CD4-positive, alpha-beta T cell treated with Interleukin-15 for 1 hour (primary cell): ENCODE data around the gene CLEC2D.

Experiments
- DNase-seq: peaks from one replicate; pipeline ENCODE4 v3.0.0-alpha.2; 2020

CLEC2D gene

DNA sequence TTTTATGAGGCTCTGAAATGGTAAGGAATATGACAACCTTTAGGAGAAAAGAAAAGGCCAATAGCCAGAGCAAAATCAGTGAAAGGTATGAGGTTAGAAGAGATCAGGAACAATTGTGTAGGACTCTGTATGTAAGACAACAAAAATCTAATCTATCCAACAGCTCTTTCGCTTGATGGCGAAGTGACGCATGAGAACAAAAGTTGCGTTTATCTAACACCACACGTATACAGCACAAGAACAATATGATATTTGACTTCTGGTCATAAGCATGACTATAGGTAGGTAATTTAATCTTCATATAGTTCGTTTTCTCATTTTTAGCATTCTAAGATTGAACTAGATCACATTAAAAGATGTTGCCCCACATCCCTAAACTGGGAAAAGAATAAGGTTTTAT is 61.9 kb downstream of the CLEC2D start:
- no peak for DNase-seq

GRCh38 chr12:9731797-9732196 is 62.3 kb downstream of the CLEC2D start:
- DNase-seq = no peak

DNA sequence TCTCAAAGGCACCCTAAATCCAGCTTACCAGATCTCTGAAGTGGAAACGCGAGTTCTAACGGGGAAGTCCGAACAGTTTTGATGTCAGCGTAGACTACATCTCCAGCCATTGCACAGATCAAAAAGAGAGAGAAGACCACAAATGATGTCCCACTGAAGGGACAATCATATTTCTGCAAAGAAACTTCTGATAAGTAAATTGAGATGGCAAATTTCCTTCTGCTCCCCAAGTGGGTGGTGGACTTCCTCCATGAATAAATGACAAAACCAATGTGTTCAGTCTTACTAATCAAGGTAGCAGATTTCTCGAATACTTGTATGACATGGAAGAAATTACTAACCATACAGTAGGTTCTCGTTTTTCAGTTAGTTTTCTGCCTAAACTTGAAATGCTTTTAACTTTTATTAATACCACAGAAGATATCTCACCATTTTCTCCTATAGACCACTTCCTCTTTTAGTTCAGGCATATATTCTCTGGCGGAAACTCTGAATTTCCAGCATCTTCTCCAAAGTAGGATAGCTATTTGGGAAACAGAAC is 63.5 kb downstream of the CLEC2D start, which contains the start of gene CLECL1:
CLECL1 (minus strand) TSS at position 177 of the 541 bp plus-strand sequence.
- no peak for DNase-seq

DNA sequence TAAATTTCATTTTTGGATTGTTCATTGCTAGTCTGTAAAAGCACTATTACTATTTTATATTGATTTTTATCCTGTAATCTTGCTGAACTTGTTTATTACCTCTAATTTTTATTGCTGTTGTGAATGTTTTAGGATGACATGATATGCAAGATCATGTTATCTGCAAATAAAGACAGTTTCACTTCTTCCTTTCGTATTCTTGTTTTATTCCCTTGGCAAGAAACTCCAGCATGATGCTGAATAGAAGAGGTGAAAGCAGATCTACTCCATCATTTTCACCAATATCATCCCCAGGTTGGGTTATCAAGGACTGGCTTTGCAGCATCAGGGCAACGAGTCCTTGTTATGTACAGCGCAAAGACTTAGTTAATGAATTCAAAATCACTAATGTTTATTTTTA is 66.1 kb downstream of the CLEC2D start:
- no peak for DNase-seq

DNA sequence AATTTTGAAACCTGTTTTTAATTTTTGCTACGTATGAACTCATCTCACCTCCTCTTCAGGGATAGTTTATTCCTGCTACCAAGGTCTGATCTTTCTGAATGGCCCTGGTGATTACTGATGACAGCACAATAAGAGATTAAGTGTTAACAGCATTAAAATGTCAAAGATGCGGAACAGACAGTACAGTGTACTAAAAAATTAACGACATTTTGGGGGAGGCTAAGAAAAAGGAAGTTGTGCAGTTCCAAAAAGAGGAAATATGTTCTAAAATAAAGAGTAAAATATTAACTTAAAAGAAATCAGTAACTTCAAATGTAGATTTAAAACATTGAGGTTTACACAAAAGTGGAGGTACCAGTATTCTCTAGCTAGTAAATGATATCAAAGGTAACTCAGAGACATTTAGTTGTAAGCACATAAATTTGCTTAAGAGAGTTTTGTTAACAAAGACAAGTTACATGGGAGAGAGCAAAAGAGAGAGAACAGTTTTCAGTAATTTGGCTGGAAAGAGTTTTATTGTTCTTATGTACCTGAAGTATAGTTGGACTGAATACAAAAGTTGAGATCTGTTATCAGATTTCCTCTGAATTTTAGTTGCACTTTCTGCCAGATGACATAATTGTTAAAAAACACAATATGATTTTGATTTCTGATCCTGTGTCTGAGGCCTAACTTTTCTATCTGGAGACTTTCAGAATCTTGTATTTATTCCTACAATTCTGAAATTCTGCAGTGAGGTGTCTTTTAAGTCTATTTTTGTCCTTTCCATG is 67.6 kb downstream of the CLEC2D start:
- no peak for DNase-seq

DNA sequence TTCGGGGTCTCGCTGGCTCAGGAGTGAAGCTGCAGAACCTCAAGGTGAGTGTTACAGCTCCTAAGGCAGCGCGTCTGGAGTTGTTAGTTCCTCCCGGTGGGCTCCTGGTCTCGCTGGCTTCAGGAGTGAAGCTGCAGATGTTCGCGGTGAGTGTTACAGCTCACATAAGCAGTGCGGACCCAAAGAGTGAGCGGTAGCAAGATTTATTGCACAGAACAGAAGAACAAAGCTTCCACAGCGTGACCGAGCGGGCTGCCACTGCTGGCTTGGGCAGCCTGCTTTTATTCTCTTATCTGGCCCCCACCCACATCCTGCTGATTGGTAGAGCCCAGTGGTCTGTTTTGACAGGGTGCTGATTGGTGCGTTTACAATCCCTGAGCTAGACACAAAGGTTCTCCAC is 69.4 kb downstream of the CLEC2D start:
- DNase-seq = peak; percentile 21

DNA sequence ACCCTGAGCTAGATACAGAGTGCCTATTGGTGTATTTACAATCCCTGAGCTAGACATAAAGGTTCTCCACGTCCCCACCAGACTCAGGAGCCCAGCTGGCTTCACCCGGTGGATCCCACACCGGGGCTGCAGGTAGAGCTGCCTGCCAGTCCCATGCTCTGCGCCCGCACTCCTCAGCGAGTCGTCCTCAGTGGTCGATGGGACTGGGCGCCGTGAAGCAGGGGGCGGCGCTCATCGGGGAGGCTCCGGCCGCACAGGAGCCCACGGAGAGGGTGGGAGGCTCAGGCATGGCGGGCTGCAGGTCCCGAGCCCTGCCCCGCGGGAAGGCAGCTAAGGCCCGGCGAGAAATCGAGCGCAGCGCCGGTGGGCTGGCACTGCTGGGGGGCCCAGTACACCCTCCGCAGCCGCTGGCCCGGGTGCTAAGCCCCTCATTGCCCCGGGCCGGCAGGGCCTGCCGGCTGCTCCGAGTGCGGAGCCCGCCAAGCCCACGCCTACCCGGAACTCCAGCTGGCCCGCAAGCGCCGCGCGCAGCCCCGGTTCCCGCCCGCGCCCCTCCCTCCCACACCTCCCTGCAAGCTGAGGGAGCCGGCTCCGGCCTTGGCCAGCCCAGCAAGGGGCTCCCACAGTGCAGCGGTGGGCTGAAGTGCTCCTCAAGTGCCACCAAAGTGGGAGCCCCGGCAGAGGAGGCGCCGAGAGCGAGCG is 70.0 kb downstream of the CLEC2D start:
- peak; percentile 56 for DNase-seq

GRCh38 chr12:9740106-9740750 is 70.7 kb downstream of the CLEC2D start:
- DNase-seq = peak; percentile 69

GRCh38 chr12:9741726-9742125 is 72.2 kb downstream of the CLEC2D start:
- peak; percentile 87 for DNase-seq

DNA sequence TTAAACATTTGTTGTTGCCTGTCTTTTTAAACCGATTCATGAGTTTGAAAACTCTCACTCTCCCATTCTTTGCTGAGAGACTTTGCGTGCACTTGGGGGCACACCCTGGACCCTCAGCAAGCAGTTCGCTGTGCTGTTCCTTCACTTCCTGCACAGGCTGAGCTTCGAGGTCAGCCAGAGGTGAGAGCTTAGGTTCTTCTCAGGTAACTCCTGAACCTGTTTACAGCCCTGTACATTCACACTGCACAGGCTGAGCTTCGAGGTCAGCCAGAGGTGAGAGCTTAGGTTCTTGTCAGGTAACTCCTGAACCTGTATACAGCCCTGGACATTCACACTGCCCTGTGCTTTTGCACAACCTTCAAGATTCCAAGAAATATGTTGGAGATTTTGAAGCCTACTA is 73.1 kb downstream of the CLEC2D start:
- DNase-seq = peak; percentile 76

- DNase-seq = no peak
These were observed 75.7 kb downstream of the CLEC2D start for GRCh38 chr12:9745199-9745598.
